ENCODE data around the gene SORCS2.

DNA sequence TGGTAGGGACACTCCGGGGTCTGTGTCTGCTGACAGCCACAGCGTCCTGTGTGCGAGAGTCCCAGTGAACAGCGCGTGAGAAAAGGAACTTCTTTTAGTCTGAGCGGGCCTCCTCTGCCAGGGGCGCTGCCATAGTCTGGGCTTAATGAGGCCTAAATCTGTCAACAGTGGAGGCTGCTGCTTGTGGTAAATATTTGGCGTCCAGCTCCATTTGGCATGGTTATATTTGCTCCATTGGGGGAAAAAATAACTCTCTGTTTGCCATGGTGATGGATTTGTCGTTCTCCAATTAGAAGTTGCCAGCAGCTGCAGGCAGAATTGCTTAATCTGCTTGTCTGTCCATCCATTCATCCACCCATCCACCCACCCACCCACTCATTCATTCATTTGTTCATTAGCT, 313.8 kb downstream of the SORCS2 start:
- TF ChIP-seq CTCF (conservative IDR thresholded peaks at IDR 0.05; ENCODE audit: low read depth, low read length) (no peak), EZH2phosphoT487 (IDR thresholded peaks at IDR 0.05; ENCODE audit: borderline replicate concordance, low read length) (no peak), EZH2 (IDR thresholded peaks at IDR 0.05; ENCODE audit: low read length, unreplicated experiment) (no peak)

Data from PC-3 (cell line).